ENCODE data around the gene SULT1E1. TPM values are rescaled to one million over a fixed set of nuclear protein-coding genes. Genes with fewer than 3 reads are reported as not detected.

The SULT1E1 gene
- total RNA-seq, 2 experiments from 2014 or later, result not detected

DNA sequence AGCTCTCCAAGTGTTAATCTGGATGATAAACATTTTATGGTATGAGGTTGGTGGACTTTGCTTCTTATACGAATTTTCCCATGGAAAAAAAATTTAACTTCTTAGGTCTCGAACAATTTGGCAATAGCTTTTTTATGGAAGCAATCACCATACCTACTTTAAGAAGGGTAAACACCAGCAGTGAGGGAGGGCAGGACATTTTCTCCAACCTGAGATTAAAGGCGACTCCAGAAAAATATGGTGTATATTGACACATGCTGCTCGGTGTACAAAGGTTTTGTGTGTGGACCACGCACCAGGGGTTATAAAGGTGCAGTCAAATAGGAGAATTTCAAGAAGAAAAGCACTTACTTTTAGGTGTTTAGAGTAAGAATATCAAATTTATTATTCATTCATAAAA lies 34.2 kb upstream of the SULT1E1 start:
- DNase-seq, result no peak
- H3K36me3 Mint-ChIP-seq (ENCODE audit: low read depth), result no peaks in the 10 kb centered on the region
- no peak overlapping the region for H3K27ac Mint-ChIP-seq
- H3K27me3 Mint-ChIP-seq, result peaks cover 8% of the 10 kb centered on the region
- ATAC-seq, result no peak
- ChIA-PET POLR2A (no interaction called here), CTCF (interaction anchor here (1.2 to 2.1 kb wide), 2 partner anchors 13 to 204 kb away, joined by 4 to 7 read pairs; no protein-coding TSS in a partner anchor)
- H3K4me3 Mint-ChIP-seq, result no peak overlapping the region
- H3K9me3 Mint-ChIP-seq, result no peaks in the 10 kb centered on the region
- TF ChIP-seq, protein P1, sequence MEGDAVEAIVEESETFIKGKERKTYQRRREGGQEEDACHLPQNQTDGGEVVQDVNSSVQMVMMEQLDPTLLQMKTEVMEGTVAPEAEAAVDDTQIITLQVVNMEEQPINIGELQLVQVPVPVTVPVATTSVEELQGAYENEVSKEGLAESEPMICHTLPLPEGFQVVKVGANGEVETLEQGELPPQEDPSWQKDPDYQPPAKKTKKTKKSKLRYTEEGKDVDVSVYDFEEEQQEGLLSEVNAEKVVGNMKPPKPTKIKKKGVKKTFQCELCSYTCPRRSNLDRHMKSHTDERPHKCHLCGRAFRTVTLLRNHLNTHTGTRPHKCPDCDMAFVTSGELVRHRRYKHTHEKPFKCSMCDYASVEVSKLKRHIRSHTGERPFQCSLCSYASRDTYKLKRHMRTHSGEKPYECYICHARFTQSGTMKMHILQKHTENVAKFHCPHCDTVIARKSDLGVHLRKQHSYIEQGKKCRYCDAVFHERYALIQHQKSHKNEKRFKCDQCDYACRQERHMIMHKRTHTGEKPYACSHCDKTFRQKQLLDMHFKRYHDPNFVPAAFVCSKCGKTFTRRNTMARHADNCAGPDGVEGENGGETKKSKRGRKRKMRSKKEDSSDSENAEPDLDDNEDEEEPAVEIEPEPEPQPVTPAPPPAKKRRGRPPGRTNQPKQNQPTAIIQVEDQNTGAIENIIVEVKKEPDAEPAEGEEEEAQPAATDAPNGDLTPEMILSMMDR (IDR thresholded peaks at IDR 0.05), result no peak
- no peaks in the 10 kb centered on the region for H3K4me1 Mint-ChIP-seq (ENCODE audit: low read depth)
- intact Hi-C loops (cut with micrococcal nuclease), result no loop called here

DNA sequence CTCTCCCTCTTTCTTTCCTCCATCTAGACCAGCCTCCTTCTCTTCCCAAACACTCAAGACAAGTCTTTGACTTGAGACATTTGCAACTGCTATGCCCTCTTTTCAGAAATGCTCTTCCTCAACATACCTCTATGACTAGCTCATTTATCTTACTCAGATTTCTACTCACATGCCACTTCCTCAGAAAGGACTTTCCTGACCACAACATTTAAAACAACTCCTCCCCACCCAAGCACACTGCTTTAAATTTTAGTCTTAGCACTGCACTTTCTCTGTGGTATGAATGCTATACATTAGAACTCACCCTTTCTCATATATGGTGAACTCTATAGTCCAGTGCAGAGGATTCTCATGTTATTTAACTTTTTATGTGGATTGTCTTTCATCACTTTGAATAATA lies 28.4 kb upstream of the SULT1E1 start:
- peak; percentile 34 for ATAC-seq
- CTCF ChIA-PET, result interaction anchor here (0.6 kb wide), 1 partner anchor 8 kb away, joined by 3 read pairs; no protein-coding TSS in a partner anchor
- Mint-ChIP-seq H3K9me3 (no peaks in the 10 kb centered on the region), H3K36me3 (ENCODE audit: low read depth) (no peaks in the 10 kb centered on the region), H3K4me1 (ENCODE audit: low read depth) (peaks cover 3% of the 10 kb centered on the region), H3K4me3 (no peak overlapping the region), H3K27me3 (peaks cover 4% of the 10 kb centered on the region), H3K27ac (no peak overlapping the region)
- intact Hi-C loops (cut with micrococcal nuclease), result no loop called here
- DNase-seq, result no peak
- POLR2A ChIA-PET, result no interaction called here
- TF ChIP-seq, protein P1 (IDR thresholded peaks at IDR 0.05), result no peak

DNA sequence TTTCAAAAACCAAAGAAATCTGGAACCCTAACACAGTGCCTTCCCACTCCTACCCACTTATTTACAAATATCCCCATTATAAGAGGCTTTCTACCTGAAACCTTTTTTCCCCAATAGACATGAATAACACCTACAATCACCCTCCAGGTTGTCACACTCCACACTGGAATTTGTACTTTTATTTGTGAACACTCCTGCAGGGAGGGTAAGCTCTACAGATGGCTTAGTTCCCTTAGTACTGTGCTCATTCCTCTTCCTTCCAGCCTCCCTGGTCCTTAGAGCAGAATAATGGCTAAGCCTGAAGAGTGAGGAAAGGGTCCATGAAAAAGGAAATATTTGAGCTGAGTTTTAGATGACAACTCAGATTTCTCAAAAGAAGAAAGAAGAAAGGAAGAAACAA lies 22.2 kb upstream of the SULT1E1 start:
- TF ChIP-seq, protein P1 (IDR thresholded peaks at IDR 0.05), result no peak
- H3K4me3 Mint-ChIP-seq, result no peak overlapping the region
- POLR2A ChIA-PET, result no interaction called here
- H3K27me3 Mint-ChIP-seq, result no peaks in the 10 kb centered on the region
- no peaks in the 10 kb centered on the region for H3K9me3 Mint-ChIP-seq
- no peaks in the 10 kb centered on the region for H3K36me3 Mint-ChIP-seq (ENCODE audit: low read depth)
- intact Hi-C loops (cut with micrococcal nuclease), result no loop called here
- no peaks in the 10 kb centered on the region for H3K4me1 Mint-ChIP-seq (ENCODE audit: low read depth)
- CTCF ChIA-PET, result interaction anchor here (1.1 to 2.9 kb wide), 5 partner anchors 21 to 192 kb away, joined by 4 to 20 read pairs (median 9); no protein-coding TSS in a partner anchor
- ATAC-seq (no peak), DNase-seq (no peak)
- H3K27ac Mint-ChIP-seq, result no peak overlapping the region

DNA sequence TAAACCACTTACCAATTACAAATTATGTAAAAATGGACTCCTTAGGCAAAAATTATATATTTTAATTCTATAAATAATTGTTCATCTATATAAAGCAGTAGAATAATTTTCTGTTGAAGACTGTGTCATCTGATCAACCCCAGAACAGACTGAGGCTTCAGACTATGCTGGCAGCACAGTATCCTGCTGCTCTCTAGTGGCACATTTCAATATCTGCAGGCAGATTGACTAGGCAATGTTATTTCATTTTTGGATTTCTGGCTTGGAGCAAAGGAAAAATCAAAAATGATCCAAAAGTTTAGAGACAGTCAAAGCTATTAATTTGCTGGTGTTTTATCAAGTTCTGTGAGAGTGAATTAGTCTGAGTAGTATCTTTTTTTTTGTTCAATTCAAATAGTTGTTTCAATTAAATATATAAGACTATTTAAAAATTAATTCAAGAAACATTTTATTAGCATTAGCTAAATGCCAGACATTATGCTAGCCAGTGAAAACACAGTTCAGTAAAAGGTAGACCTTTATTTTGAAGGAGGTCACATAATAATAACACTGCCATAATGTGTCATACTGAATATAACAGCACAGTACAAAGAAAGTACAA lies 21.3 kb upstream of the SULT1E1 start:
- peak; percentile 64 for ATAC-seq
- no peak overlapping the region for H3K27ac Mint-ChIP-seq
- ChIA-PET POLR2A (no interaction called here), CTCF (interaction anchor here (0.7 to 2.9 kb wide), 18 partner anchors 13 to 629 kb away, joined by 3 to 20 read pairs (median 4); no protein-coding TSS in a partner anchor)
- no peak overlapping the region for H3K4me3 Mint-ChIP-seq
- intact Hi-C loops (cut with micrococcal nuclease), result loop anchor here (2.0 kb wide), 1 partner anchor 192 kb away; no protein-coding TSS in a partner anchor
- peak; percentile 31 for DNase-seq
- no peaks in the 10 kb centered on the region for H3K4me1 Mint-ChIP-seq (ENCODE audit: low read depth)
- no peaks in the 10 kb centered on the region for H3K9me3 Mint-ChIP-seq
- TF ChIP-seq, protein P1 (IDR thresholded peaks at IDR 0.05), result peak; percentile 76
- no peaks in the 10 kb centered on the region for H3K27me3 Mint-ChIP-seq
- no peaks in the 10 kb centered on the region for H3K36me3 Mint-ChIP-seq (ENCODE audit: low read depth)

DNA sequence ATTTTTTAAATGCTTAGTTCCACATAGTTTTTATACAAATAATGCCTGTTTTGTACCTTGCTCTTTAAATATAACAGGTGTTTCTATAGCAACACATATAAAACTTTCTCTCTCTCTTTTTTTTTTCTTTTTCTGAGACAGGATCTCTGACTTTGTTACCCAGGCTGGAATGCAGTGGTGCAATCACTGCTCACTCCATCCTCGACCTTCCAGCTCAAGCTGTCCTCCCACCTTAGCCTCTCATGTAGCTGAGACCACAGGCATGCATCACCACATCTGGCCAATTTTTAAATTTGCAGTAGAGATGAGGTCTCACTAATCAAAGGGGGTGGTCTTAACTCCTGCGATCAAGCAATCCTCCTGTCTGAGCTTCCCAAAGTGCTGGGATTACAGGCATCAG lies 18.3 kb upstream of the SULT1E1 start:
- ChIA-PET POLR2A (no interaction called here), CTCF (interaction anchor here (0.9 to 1.6 kb wide), 4 partner anchors 8 to 188 kb away, joined by 3 to 4 read pairs (median 3); no protein-coding TSS in a partner anchor)
- ATAC-seq, result no peak
- DNase-seq, result no peak
- H3K27me3 Mint-ChIP-seq, result no peaks in the 10 kb centered on the region
- no peak overlapping the region for H3K27ac Mint-ChIP-seq
- no peaks in the 10 kb centered on the region for H3K36me3 Mint-ChIP-seq (ENCODE audit: low read depth)
- H3K9me3 Mint-ChIP-seq, result no peaks in the 10 kb centered on the region
- intact Hi-C loops (cut with micrococcal nuclease), result no loop called here
- H3K4me3 Mint-ChIP-seq, result no peak overlapping the region
- H3K4me1 Mint-ChIP-seq (ENCODE audit: low read depth), result no peaks in the 10 kb centered on the region
- TF ChIP-seq, protein P1 (IDR thresholded peaks at IDR 0.05), result no peak
